ENCODE data around the gene ZNF732. TPM values are rescaled to one million over a fixed set of nuclear protein-coding genes. Genes with fewer than 3 reads are reported as not detected.

Gene ZNF732
- total and polyA plus RNA-seq, 2 of the 8 experiments (the other 6 are each of a cell fraction or from before 2014, with no cell fraction given): 1.9 to 35.7 TPM

GRCh38 chr4:337143-337931 is 32.1 kb upstream of the ZNF732 start, which contains the start of gene ZNF141 (continued):
- TF ChIP-seq CHD7 (IDR thresholded peaks at IDR 0.05; ENCODE audit: insufficient replicate concordance, low read length) (no peak), RNF2 (IDR thresholded peaks at IDR 0.05; ENCODE audit: borderline replicate concordance, low read depth, low read length, missing control alignments, poor library complexity, severe bottlenecking) (no peak), HDAC2 (IDR thresholded peaks at IDR 0.05; ENCODE audit: borderline replicate concordance in 1 of 2, low read depth in 2 of 2, low read length in 2 of 2) (peak in 1 of 2 experiments; percentile 16; a peak in 2 of 4 replicates), FOSL1 (IDR thresholded peaks at IDR 0.05; ENCODE audit: insufficient read depth, low read depth, low read length) (no peak), ASH2L (IDR thresholded peaks at IDR 0.05; ENCODE audit: low read length) (no peak), RFX5 (IDR thresholded peaks at IDR 0.05; ENCODE audit: borderline replicate concordance, low read depth, low read length) (no peak), SUZ12 (IDR thresholded peaks at IDR 0.05; ENCODE audit: low read length) (no peak), BRCA1 (IDR thresholded peaks at IDR 0.05; ENCODE audit: low read depth, low read length) (no peak), NANOG (IDR thresholded peaks at IDR 0.05; ENCODE audit: insufficient read depth, low read depth, low read length, poor library complexity, severe bottlenecking) (no peak)

Measured in H1 (cell line).